GM12864 (cell line): ENCODE results near the gene GP2.

ENCODE experiments used
- DNase-seq: peaks from one replicate; pipeline ENCODE4 v3.0.0-alpha.2; 2011; ENCODE audit warnings: low read depth
- H3K4me3 ChIP-seq: 2 replicates; pipeline ENCODE4 v1.5.1; 2011; ENCODE audit warnings: mild to moderate bottlenecking, low read depth, low read length, control low read depth
- TF ChIP-seq, protein P1 (sequence below): IDR thresholded peaks from 2 replicates; pipeline ENCODE4 v1.5.1; 2011; ENCODE audit warnings: low read depth, mild to moderate bottlenecking, moderate library complexity, low read length, control low read depth, inconsistent platforms; ENCODE audit errors: missing control alignments

Gene GP2

DNA sequence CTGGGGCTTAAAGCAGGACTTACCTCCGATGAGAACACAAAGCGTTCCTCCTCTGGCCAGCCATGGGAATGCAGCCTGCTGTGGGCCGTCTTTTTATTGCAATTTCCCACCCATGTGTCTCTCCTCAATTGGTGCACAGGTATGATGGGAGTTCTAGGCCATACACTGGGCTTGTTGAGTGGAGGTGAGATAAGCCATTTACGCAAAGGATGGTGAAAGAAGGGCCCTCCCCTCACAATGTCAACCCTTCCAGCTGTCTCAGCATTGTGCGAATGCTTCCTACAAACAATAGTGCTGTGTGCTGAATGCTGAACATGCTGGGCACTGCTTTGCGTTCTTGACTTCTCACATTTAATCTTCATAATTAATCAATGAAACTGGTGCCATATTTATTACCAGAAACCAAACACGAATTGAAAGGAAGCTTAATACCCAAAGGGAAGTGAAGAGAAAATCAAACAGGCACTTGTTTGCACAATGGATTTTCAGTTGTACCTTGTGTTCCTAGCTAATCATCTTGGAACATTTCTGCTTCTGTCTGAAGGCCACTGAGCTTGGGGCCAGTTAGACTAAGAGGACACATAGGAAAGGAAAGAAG is at the start of gene GP2:
TSS of gene GP2 (minus strand) at position 70 of the 598 bp plus-strand sequence. CDS start 1,082 bp downstream, outside the sequence.
- DNase-seq = no peak
- H3K4me3 ChIP-seq = no peak within 1 kb of the TSS
- TF ChIP-seq, protein P1, sequence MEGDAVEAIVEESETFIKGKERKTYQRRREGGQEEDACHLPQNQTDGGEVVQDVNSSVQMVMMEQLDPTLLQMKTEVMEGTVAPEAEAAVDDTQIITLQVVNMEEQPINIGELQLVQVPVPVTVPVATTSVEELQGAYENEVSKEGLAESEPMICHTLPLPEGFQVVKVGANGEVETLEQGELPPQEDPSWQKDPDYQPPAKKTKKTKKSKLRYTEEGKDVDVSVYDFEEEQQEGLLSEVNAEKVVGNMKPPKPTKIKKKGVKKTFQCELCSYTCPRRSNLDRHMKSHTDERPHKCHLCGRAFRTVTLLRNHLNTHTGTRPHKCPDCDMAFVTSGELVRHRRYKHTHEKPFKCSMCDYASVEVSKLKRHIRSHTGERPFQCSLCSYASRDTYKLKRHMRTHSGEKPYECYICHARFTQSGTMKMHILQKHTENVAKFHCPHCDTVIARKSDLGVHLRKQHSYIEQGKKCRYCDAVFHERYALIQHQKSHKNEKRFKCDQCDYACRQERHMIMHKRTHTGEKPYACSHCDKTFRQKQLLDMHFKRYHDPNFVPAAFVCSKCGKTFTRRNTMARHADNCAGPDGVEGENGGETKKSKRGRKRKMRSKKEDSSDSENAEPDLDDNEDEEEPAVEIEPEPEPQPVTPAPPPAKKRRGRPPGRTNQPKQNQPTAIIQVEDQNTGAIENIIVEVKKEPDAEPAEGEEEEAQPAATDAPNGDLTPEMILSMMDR = no peak

DNA sequence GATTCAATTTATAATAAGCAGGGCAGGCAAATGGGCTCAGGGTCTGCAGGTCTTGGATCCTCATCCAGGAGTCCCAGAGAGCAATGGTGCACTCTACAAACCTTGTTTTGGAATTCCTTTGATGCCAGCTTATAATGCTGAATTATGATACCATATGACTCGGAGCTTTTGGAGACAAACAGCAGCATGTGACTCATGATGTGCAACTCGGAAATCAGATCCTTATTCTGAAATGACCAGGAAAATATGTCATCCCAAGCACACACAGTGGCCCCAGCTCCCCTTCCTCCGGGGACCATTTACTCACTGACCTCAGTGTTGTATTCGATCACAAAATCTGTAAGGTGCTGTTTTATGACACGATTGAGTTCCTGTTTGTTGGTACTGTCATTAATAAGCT is 45.4 kb upstream of the GP2 start:
- no peak overlapping the region for H3K4me3 ChIP-seq
- no peak for DNase-seq
- TF ChIP-seq, protein P1 = no peak

DNA sequence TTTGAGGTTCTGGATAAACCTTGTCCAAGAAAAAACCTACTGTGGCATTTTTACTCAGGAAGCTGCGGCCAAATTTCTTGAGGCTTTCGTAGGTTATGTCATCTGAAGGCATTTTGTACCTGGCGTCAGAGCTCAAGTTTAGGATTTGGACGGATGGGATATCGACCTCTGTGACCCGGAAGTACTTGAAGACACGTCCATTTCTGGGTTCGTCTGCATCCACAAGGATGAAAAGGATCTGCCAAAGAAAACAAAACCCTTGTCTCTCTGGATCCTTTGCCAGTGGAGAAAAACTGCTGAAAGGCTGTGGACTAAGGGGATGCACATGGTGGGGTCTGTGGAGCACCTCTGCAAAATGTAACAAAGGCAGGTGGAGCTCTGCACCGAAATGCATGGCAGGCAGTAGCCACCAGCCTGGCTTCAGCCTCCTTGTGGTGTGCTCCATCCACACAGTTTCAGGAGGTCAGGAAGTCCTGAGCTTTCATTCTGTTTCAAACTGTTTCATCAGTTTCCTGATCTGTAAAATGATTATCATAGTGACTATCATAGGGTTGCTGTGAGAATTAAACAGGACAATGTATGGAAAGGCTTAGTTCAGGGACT is 42.2 kb upstream of the GP2 start:
- TF ChIP-seq, protein P1 = no peak
- H3K4me3 ChIP-seq = no peak overlapping the region
- no peak for DNase-seq

DNA sequence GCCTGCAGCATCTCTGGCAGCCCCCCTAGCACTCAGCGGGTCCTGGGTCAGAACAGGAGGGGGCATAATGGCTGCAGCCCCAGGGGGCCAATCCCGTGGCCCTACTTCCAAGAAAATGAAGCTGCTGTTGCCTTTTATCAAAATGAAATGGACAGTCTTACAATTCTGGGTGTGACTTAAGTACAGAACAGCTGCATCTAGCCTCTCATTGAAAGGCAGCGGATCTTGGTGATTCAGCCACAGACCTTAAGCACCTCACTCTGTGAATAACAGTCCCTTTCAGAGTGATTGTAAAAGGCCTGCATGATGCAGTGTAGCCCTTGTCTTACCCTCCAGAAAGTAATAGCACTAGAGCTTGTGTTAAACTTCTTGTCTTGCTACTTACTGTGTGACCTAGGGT is 36.7 kb upstream of the GP2 start:
- DNase-seq = no peak
- TF ChIP-seq, protein P1 = no peak
- H3K4me3 ChIP-seq = no peak overlapping the region

DNA sequence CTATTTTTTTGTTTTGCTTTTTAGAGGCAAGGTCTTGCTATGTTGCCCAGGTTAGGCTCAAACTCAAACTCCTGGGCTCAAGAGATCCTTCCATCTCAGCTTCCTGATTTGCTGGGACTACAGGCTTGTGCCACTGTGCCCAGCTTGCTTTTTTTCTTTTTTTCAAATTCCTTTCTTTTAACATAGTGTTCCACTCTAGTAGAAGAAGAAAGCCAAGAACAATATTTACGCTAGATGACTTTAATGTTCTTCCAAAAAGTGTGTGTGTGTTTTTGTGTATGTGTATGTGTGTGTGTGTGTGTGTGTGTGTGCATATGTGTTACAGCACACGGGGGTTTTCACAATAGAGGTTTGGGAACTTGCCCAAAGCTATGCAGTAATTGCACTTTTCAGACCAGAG is 35.9 kb upstream of the GP2 start:
- H3K4me3 ChIP-seq = no peak overlapping the region
- DNase-seq = no peak
- TF ChIP-seq, protein P1 = no peak

DNA sequence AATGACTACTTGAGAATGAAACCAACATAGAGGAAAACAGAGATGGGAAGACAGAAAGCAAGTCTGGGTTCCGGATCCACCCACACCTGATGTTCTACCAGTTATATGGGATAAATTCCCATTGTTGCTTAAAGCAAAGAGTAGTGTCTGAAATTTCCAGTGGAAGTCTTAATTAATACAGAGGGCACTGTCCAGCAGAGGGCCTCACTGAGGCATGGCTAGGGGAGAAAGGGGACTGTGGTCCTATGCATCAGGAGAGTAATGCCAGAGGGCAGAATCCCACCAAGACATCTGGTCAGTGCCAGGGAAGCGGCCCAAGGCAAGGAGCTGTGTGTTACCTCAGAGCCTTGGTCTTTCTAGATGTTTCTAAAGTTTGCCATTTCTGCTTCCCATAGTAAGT is 32.7 kb upstream of the GP2 start:
- H3K4me3 ChIP-seq = no peak overlapping the region
- DNase-seq = no peak
- TF ChIP-seq, protein P1 = peak; percentile 41
